ENCODE results near the gene RBBP8NL.

GRCh38 chr20:62461157-62461556, 33.8 kb upstream of the RBBP8NL start:
- TF ChIP-seq EZH2 (IDR thresholded peaks at IDR 0.05; ENCODE audit: borderline replicate concordance, low read length): no peak
- TF ChIP-seq, protein P1, sequence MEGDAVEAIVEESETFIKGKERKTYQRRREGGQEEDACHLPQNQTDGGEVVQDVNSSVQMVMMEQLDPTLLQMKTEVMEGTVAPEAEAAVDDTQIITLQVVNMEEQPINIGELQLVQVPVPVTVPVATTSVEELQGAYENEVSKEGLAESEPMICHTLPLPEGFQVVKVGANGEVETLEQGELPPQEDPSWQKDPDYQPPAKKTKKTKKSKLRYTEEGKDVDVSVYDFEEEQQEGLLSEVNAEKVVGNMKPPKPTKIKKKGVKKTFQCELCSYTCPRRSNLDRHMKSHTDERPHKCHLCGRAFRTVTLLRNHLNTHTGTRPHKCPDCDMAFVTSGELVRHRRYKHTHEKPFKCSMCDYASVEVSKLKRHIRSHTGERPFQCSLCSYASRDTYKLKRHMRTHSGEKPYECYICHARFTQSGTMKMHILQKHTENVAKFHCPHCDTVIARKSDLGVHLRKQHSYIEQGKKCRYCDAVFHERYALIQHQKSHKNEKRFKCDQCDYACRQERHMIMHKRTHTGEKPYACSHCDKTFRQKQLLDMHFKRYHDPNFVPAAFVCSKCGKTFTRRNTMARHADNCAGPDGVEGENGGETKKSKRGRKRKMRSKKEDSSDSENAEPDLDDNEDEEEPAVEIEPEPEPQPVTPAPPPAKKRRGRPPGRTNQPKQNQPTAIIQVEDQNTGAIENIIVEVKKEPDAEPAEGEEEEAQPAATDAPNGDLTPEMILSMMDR (IDR thresholded peaks at IDR 0.05; ENCODE audit: low read length): no peak

Data from OCI-LY1 (cell line).